HepG2 (cell line): ENCODE data around the gene DCAF7.

Source experiments
- EHMT2 ChIP-seq: fragments of 200-600 bp; sonication (generic); IDR thresholded peaks from 2 replicates; pipeline ENCODE4 v1.7.0; 2017; ENCODE audit warnings: antibody characterized with exemption, low read depth, low read length, borderline replicate concordance
- EP300 ChIP-seq, 3 experiments: sonication (generic) in 1 of 3; formaldehyde crosslinking in 1 of 3; IDR thresholded peaks; 2 replicates each; pipeline versions ENCODE4 v1.5.1 to v1.6.1; 2011 to 2020; ENCODE audit warnings: low read depth in 2 of 3, low read length in 2 of 3, borderline replicate concordance in 1 of 3, improper control_type of control experiment in 1 of 3, mild to moderate bottlenecking in 1 of 3, missing genetic modification reagents in 1 of 3, moderate library complexity in 1 of 3
- EZH2 ChIP-seq: conservative IDR thresholded peaks from 2 replicates; pipeline ENCODE4 v1.6.1; 2012; ENCODE audit warnings: mild to moderate bottlenecking, low read depth, low read length, moderate library complexity
- GLI4 ChIP-seq: sonication (generic); formaldehyde crosslinking; IDR thresholded peaks from 2 replicates; pipeline ENCODE4 v1.5.1; 2020; ENCODE audit warnings: missing genetic modification reagents, mild to moderate bottlenecking, moderate library complexity, borderline replicate concordance
- JUNB ChIP-seq: sonication (generic); formaldehyde crosslinking; IDR thresholded peaks from 2 replicates; pipeline ENCODE4 v1.8.0; 2022; ENCODE audit warnings: missing genetic modification reagents, mild to moderate bottlenecking, borderline replicate concordance
- REST ChIP-seq, 2 experiments: IDR thresholded peaks; 2 replicates each; pipeline ENCODE4 v1.6.1; 2011 to 2012; ENCODE audit warnings: low read length in 2 of 2, borderline replicate concordance in 1 of 2, low read depth in 1 of 2, mild to moderate bottlenecking in 1 of 2, moderate library complexity in 1 of 2
- SP4 ChIP-seq: sonication (generic); formaldehyde crosslinking; IDR thresholded peaks from 2 replicates; pipeline ENCODE4 v1.8.1; 2023; ENCODE audit warnings: mild to moderate bottlenecking, missing genetic modification reagents
- TOE1 ChIP-seq: sonication (generic); formaldehyde crosslinking; IDR thresholded peaks from 2 replicates; pipeline ENCODE4 v1.4.0; 2020; ENCODE audit warnings: mild to moderate bottlenecking, missing genetic modification reagents
- XRCC5 ChIP-seq: fragments of 200-400 bp; formaldehyde crosslinking; optimal IDR thresholded peaks from 2 replicates; pipeline ENCODE3; 2017; ENCODE audit warnings: mild to moderate bottlenecking, low read length
- ZBTB1 ChIP-seq: sonication (generic); formaldehyde crosslinking; IDR thresholded peaks from 2 replicates; pipeline ENCODE4 v1.4.0; 2020; ENCODE audit warnings: missing genetic modification reagents, borderline replicate concordance
- ZNF124 ChIP-seq: sonication (generic); formaldehyde crosslinking; IDR thresholded peaks from 2 replicates; pipeline ENCODE4 v1.4.0; 2020; ENCODE audit warnings: missing genetic modification reagents
- ZNF205 ChIP-seq: IDR thresholded peaks from 2 replicates; pipeline ENCODE4 v1.6.1; 2018; ENCODE audit warnings: missing biosample characterization, missing genetic modification reagents
- ZNF329 ChIP-seq: sonication (generic); formaldehyde crosslinking; IDR thresholded peaks from 2 replicates; pipeline ENCODE4 v1.9.0; 2021; ENCODE audit warnings: low read depth, mild to moderate bottlenecking, missing genetic modification reagents
- ZNF562 ChIP-seq: sonication (generic); formaldehyde crosslinking; IDR thresholded peaks from 2 replicates; pipeline ENCODE4 v1.8.0; 2022; ENCODE audit warnings: missing genetic modification reagents, borderline replicate concordance

- TF ChIP-seq EHMT2 (no peak), JUNB (no peak), EZH2 (no peak), GLI4 (CRISPR knock-in tag) (no peak), TOE1 (CRISPR knock-in tag) (no peak), REST (IDR thresholded peaks at IDR 0.05; ENCODE audit: borderline replicate concordance in 1 of 2, low read depth in 1 of 2, low read length in 2 of 2) (no peak), ZNF562 (CRISPR knock-in tag) (no peak), ZNF124 (CRISPR knock-in tag) (no peak), ZBTB1 (CRISPR knock-in tag) (no peak), XRCC5 (no peak), EP300 (IDR thresholded peaks at IDR 0.05; ENCODE audit: low read depth in 2 of 2, low read length in 2 of 2) (no peak), EP300 (CRISPR knock-in tag; IDR thresholded peaks at IDR 0.05; ENCODE audit: borderline replicate concordance) (no peak), ZNF329 (no peak), SP4 (CRISPR knock-in tag) (no peak), ZNF205 (CRISPR knock-in tag) (no peak)
Measured at GRCh38 chr17:63610854-63611253, 60.6 kb downstream of the DCAF7 start.
